ENCODE data around the gene IPO13.

DNA sequence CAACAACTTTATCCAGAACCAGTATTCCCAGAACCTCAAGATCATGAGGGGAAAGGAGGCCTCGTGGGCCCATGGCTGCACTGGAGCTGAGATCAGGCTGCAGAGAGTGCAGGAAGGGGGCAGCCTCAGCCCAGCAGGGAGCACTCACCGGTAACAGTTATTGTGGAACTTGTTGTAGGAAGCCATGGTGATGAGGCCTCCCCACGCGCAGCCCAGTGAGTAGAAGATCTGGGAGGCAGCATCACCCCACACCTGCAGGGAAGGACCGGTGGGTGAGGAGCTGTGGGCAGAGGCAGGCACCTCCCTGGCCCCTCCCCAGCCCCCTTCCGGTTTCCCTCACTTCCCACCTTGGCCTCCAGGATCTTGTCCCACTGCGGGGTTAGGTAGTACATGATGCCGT, 55.4 kb downstream of the IPO13 start:
- TF ChIP-seq, protein P1, sequence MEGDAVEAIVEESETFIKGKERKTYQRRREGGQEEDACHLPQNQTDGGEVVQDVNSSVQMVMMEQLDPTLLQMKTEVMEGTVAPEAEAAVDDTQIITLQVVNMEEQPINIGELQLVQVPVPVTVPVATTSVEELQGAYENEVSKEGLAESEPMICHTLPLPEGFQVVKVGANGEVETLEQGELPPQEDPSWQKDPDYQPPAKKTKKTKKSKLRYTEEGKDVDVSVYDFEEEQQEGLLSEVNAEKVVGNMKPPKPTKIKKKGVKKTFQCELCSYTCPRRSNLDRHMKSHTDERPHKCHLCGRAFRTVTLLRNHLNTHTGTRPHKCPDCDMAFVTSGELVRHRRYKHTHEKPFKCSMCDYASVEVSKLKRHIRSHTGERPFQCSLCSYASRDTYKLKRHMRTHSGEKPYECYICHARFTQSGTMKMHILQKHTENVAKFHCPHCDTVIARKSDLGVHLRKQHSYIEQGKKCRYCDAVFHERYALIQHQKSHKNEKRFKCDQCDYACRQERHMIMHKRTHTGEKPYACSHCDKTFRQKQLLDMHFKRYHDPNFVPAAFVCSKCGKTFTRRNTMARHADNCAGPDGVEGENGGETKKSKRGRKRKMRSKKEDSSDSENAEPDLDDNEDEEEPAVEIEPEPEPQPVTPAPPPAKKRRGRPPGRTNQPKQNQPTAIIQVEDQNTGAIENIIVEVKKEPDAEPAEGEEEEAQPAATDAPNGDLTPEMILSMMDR (conservative IDR thresholded peaks at IDR 0.05; ENCODE audit: low read depth, low read length): no peak
- TF ChIP-seq EZH2 (IDR thresholded peaks at IDR 0.05; ENCODE audit: low read length, unreplicated experiment): no peak
